GM21576 (cell line): ENCODE results near the gene STK24.
A peak's percentile ranks its signal among the peaks of the same experiment; 100 is the strongest.

Experiments used
- ATAC-seq: cut with Tn5 transposase; IDR thresholded peaks from one replicate; pipeline ENCODE4 v1.9.1; 2021; ENCODE audit warnings: mild to moderate bottlenecking, moderate library complexity; ENCODE audit not compliant: unreplicated experiment

The STK24 gene

GRCh38 chr13:98514288-98514687 lies 62.6 kb downstream of the STK24 start:
- ATAC-seq, result no peak

DNA sequence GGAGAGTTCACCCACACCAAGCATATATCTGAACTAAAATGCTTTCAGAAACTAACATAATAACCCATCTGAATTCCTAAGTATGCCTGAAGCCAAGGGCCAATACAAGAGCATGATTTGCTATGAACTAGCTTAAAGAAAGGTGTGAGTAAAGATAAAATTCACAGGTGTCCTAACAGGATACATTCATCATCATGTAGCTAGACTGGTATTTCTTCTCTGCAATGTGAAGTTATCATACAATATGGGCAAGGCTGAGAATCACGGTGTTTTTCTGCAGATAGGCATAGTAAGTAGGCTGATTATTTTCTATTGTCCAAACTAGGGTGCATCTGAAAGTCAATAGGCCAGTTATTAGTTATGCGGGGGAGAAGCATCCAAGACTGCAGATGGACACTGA lies 63.1 kb downstream of the STK24 start:
- no peak for ATAC-seq

DNA sequence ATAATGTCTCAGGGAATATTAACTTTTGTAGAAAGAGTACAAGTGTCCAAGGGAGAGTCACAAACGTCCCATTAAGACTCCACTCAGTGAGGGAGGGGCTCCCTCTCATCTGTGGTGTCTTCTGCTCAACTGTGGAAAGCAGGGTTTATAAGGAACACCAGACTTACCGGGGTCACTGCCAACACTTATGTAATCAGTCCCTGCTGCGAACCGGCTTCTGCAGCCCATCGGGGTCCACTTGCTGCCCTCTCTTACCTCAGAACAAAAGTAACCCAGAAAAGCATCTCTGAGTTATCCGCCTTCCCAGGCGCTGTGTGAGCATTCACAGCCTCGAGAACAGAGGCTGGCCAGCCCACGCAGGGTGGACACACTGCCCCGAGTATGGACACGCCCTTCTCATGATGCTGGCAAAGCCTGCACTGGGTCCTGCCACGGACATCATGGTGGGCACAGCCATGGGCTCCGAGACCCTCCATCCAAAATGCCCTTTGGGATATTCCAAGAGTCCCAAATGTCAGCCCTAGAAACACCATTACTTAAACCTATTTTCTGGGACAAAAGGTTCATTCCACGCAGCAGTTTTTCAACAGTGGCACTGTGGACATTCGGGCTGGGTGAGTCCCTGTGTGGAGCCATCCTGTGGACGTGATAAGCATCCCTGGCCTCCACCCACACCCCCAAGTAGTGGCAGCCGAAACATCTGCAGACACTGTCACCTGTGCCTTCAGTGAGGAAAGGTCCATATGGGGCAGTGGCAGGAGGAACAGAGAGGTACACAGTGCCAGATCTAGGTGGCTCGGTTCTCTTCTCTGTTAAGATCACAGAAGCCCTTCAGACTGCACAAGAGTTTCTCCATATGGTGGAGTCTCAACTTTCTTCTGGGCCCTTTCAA lies 63.9 kb downstream of the STK24 start:
- ATAC-seq, result no peak

- no peak for ATAC-seq
Observed at GRCh38 chr13:98511435-98511834, 65.5 kb downstream of the STK24 start.

DNA sequence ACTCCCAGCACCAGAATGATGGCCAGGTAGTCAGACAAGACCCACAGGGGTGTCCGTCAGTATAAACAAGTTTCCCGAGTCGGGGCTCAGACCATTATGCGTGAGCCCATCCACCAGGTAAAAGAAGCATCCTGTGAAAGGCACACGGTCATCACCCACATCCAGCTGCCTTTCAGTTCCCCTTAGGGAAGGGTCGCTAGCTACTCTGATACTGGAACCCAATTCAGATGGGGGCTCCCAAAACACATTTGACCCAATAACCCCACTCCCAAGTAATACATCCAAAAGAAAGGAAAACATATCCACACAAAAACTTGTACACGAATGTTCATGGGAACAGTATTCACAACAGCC lies 66.8 kb downstream of the STK24 start:
- no peak for ATAC-seq

DNA sequence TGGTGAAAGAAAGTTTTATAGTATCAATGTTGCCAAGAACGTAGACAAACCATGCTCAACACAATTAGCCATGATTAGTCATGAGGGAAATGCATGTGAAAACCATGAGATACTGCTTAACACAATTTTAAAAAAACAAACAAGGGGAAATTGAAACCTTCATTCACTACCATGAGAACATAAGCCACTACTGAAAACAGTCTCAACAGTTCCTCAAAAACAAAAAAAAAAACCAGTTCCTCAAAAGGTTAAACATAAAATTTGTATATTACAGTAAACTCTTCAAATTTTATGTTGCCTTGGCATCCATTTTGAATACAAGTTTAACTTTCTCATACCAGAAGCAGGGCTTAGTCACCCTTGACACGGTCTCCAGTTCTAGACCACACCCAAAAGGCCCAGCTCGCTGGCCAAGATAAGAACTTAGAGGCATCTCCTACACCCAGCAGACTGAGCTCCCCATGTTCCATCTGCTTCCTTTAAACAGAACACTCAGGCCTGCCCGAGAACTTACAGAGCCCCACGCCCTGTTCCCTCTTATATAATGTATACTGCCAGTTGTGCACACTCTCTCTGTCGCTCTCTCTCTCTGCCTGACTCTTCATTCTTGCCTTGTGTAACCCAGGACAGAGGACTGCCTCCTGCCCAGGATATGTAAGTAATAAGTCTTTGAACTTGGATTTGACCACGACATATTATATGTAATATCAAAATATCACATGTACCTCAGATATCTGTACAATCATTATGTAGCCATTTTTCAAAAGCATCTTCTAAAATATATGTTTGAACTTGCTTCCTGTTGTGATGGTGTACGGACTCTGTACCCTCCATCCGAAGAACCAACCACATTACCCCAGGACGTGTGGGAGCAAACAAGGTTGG lies 67.4 kb downstream of the STK24 start:
- ATAC-seq, result peak; percentile 50

DNA sequence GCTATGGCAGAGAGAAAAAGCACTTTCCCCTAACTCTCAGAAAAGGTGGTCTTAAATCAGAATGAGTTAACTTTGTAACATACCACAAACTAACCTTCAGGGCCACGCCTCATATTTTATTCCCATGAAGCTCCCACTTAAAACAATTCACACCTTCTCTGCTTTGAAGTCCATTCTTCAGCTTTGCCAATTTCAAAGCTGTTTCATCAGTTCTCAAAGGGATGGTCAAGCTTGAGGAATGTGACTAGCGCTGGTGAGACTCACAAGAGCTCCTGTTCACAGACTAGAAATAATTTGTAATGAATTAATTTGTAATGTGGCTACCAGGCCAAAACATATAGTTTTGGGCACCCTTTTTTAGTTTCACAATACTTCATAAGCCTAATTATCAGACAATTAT lies 68.2 kb downstream of the STK24 start:
- no peak for ATAC-seq

DNA sequence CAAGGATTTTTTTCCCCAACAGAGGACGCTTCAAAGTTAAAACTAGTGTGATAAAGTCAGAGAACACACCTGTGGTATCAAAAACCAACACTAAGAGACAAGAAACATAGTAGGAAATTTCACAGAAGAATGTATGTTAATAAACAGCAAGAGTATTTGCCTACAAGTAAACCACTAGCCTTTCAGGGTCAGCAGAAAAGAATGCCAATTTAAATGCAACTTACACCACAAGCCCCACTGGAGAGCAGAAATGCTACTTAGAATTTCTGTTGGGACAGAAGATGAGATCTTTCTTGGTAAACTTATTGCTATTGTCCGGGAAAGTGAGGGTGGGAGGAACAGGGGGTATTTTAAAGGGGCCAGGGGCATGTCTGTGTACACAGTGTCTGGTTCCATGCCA lies 68.6 kb downstream of the STK24 start:
- no peak for ATAC-seq

GRCh38 chr13:98507282-98507797 lies 69.6 kb downstream of the STK24 start:
- ATAC-seq, result no peak

DNA sequence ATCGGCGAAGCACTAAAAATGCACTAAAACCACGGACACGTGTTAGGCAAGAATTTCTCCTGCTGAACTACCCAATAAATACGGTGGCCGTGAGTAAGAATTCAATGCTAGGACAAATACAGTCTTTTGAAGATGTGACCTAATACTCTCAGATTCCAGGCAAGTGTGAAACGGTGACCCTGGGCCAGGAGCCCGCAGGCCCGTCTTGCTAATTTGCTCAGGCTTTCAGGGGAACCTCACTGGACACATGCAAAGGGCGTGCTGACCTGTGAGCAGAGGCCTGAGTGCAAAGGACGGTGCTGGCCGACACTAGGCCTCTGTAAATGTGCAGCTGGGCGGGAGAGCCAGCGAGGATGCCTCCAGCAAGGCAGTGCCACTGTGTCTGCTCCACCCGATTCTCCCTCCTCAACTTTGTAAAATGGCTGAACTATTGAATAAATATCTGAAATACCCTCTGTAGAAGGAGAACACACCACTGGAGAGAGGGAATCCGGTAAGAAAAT lies 70.1 kb downstream of the STK24 start:
- no peak for ATAC-seq

- ATAC-seq, result no peak
Observed at GRCh38 chr13:98506322-98506721, 70.6 kb downstream of the STK24 start.

- no peak for ATAC-seq
Observed at GRCh38 chr13:98505217-98505616, 71.7 kb downstream of the STK24 start.

DNA sequence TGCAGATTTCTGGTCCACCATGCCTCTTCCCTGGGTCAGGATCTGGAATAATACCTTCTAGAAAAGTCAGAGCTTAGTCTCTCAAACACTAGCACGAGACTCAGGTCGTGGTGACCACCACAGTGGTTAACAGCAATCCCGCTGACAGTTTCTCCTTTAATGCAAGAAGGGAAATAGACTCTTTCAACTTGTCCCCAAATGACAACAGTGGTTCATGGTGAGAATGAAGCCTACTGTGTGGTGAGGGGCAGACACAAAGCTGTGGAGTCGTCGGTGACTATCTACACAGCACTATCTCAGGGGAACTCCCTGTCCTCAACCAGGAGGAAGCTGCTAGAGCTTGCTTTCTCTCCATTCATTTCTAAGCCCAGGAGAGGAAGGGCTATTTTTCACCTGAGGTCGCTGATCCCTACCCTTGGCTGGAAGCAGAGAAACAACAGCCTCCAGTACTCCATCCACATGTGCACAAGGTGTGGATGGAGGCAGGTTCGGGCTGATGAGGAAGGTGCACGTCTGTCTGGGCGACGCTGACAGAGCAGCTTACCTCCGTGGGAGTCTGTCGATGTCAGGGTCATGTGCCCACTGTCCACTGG lies 72.4 kb downstream of the STK24 start:
- peak; percentile 51 for ATAC-seq

DNA sequence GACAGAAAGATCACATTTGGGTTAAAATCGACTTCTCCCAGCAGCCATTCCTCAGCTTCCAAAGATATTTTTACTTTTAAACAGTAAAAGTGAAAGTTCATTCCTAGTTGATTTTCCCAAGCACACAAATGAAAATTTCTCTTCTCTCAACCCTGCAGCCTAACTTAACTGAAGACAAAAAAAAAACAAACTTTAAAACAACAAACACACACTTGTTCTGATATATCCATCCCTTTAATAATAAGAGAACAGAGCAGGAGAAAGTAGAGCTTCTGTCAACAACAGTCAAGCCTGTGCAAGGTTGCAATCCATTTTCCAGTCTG lies 72.9 kb downstream of the STK24 start:
- ATAC-seq, result no peak

GRCh38 chr13:98503175-98504028 lies 73.5 kb downstream of the STK24 start:
- no peak for ATAC-seq

DNA sequence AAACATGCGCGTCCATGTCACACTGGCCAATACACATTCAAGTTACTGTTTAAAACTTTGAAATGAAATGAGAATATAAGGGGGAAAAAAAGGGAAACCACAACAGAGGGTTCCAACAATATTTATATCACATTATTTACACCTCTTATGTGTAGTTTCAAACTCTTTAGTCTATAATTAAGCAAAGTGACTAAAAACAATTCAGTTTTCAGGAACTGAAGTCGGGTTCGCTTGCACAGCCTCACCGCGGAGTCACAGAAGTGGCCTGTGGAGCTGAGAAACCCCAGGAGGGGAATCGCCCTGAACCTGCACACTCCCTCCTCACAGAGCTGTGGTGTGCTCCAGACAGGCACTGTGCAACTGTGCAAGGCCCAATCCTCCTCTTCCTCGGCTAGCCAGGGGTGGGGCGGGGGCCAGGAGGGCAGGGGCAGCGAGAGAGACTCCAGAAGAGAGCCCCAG lies 75.9 kb downstream of the STK24 start:
- peak; percentile 81 for ATAC-seq

DNA sequence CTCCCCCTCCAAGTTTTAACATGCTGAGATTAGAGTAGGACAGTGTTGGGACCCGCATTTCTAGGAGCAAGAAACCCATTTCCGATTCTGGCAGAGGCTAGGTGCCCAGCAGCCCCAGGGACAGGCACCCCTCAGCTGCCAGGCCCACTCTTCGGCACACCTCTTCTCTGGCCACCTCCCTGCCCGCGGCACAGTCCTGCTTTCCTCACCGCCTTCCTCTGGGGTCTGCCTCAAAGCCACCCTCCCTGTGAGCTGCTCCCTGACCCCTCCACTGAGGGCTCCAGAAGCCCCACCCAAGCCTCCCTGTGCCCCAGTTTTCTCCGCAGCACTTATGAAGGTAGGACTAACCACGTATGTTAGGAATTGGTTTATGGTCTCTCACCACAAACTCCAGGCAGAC lies 79.9 kb downstream of the STK24 start:
- no peak for ATAC-seq

- ATAC-seq, result no peak
Observed at GRCh38 chr13:98496479-98496791, 80.5 kb downstream of the STK24 start.

DNA sequence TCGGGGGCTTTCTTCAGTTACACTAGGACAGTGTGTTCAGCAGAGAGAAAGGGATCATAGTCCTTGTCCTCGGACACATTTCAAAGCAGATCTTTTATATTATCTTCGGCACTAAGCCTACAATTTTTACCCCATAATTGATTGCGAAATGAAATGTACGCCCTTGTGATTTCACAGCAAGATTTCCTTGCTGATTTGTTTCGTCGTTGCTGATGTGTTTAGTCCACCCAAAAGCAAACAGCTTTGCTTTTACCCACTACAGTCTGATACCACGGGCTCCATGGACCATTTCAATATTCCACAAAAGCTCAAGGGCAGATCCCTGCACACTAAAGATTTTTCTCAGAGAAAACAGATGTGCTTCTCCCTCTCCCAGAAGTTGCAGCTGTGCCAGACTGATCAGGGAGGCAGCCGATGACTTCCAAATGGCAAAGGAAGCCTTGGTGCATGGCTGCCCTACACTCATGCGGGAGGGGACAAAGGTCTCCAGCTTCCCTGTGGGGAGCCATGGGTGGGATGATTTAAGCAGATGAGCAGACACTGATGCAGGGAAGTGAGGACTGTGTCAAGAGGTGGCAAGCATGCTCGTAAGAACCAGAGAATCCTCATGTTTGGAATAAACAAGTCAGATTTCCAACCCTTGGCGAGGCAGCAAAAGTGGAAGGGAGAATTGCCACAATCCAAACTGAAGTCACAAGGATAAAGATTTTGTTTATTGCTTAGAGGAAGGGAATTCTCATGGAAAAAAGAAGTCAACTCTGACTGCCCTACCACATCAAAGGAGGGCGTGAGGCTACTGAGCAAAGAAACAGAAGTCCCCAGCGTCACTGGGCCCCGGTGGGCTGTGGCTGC lies 81.1 kb downstream of the STK24 start:
- ATAC-seq, result no peak

DNA sequence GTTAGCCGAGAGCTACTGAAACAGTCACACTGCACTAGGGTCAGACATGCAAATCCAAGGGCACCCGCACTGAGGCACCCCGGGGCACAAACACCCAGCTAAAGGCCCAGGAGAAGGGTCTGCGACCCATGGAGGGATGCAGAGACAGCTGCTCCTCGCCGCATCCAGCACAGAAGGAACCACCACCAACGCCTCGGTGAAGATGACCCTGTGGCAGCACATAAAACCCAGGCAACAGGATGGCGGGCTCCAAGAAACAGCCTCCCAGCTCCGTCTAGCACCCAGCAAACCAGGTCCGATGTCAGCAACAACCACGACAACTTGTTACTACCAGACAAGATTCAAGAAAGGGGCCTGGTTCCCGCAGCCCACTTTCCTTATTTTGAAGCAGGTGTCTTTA lies 82.1 kb downstream of the STK24 start:
- ATAC-seq, result no peak
